Measurements from ENCODE around the gene RUNDC1.

DNA sequence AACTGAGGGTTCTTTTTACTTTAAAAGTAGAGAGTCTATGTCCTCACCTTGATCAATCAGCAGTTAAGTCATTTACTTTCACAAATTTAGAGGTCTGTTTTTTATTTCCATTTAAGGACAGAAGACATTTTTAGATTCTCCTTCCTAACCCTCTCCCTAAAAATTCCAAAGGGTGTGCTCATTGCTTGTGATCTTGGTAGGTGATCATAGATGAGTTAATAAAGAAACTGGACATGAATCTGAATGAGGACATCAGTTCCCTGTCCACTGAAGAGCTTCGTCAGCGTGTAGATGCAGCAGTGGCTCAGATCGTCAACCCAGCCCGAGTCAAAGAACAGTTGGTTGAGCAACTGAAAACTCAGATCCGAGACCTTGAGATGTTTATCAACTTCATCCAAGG lies 8.8 kb downstream of the RUNDC1 start:
- TF ChIP-seq, protein P1, sequence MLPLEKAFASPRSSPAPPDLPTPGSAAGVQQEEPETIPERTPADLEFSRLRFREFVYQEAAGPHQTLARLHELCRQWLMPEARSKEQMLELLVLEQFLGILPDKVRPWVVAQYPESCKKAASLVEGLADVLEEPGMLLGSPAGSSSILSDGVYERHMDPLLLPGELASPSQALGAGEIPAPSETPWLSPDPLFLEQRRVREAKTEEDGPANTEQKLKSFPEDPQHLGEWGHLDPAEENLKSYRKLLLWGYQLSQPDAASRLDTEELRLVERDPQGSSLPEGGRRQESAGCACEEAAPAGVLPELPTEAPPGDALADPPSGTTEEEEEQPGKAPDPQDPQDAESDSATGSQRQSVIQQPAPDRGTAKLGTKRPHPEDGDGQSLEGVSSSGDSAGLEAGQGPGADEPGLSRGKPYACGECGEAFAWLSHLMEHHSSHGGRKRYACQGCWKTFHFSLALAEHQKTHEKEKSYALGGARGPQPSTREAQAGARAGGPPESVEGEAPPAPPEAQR (CRISPR knock-in tag; IDR thresholded peaks at IDR 0.05) = no peak
- no peak for TF ChIP-seq ESRRA (CRISPR knock-in tag; IDR thresholded peaks at IDR 0.05; ENCODE audit: borderline replicate concordance)
- no peak for TF ChIP-seq ZNF232 (CRISPR knock-in tag; IDR thresholded peaks at IDR 0.05)
